HepG2 (cell line): Measurements from ENCODE around the gene RSKR. TPM values are rescaled to one million over a fixed set of nuclear protein-coding genes. Genes with fewer than 3 reads are reported as not detected.

Experiments
- CAMTA2 ChIP-seq: sonication (generic); formaldehyde crosslinking; IDR thresholded peaks from 2 replicates; pipeline ENCODE4 v1.4.0; 2020; ENCODE audit warnings: mild to moderate bottlenecking, missing genetic modification reagents, borderline replicate concordance
- CBX1 ChIP-seq: IDR thresholded peaks from one replicate; pipeline ENCODE4 v1.6.1; 2016; ENCODE audit warnings: antibody characterized with exemption, low read depth
- DMAP1 ChIP-seq: IDR thresholded peaks from 2 replicates; pipeline ENCODE4 v1.6.1; 2016
- E2F5 ChIP-seq: sonication (generic); formaldehyde crosslinking; conservative IDR thresholded peaks from 2 replicates; pipeline ENCODE4 v1.4.0; 2020; ENCODE audit warnings: missing genetic modification reagents
- FIP1L1 ChIP-seq: fragments of 200-400 bp; formaldehyde crosslinking; IDR thresholded peaks from 2 replicates; pipeline ENCODE4 v1.6.1; 2018; ENCODE audit warnings: low read depth, mild to moderate bottlenecking, low read length, moderate library complexity, borderline replicate concordance; ENCODE audit not compliant: insufficient read depth
- GATAD1 ChIP-seq: IDR thresholded peaks from 2 replicates; pipeline ENCODE4 v1.6.1; 2016; ENCODE audit warnings: missing genetic modification reagents, missing compliant biosample characterization
- HMG20A ChIP-seq: IDR thresholded peaks from 2 replicates; pipeline ENCODE4 v1.6.1; 2016; ENCODE audit warnings: borderline replicate concordance
- MYC ChIP-seq: sonication (generic); formaldehyde crosslinking; IDR thresholded peaks from 2 replicates; pipeline ENCODE4 v1.9.0; 2021; ENCODE audit warnings: missing genetic modification reagents, borderline replicate concordance
- NFRKB ChIP-seq: fragments of 450-650 bp; IDR thresholded peaks from 2 replicates; pipeline ENCODE4 v1.6.1; 2017
- NKX3-1 ChIP-seq: sonication (generic); formaldehyde crosslinking; IDR thresholded peaks from 2 replicates; pipeline ENCODE4 v1.5.0; 2020; ENCODE audit warnings: missing genetic modification reagents
- POLR2G ChIP-seq: fragments of 200-400 bp; formaldehyde crosslinking; IDR thresholded peaks from 2 replicates; pipeline ENCODE4 v1.6.1; 2018; ENCODE audit warnings: mild to moderate bottlenecking, low read depth, low read length, moderate library complexity
- RNF219 ChIP-seq: sonication (generic); formaldehyde crosslinking; IDR thresholded peaks from 2 replicates; pipeline ENCODE4 v1.5.0; 2020; ENCODE audit warnings: mild to moderate bottlenecking, missing genetic modification reagents
- STAG1 ChIP-seq: sonication (generic); formaldehyde crosslinking; IDR thresholded peaks from 2 replicates; pipeline ENCODE4 v1.4.0; 2020; ENCODE audit warnings: missing genetic modification reagents
- TBX2 ChIP-seq: sonication (generic); formaldehyde crosslinking; IDR thresholded peaks from 2 replicates; pipeline ENCODE4 v1.5.0; 2020; ENCODE audit warnings: missing genetic modification reagents, mild to moderate bottlenecking, borderline replicate concordance
- TOPORS ChIP-seq: sonication (generic); formaldehyde crosslinking; IDR thresholded peaks from 2 replicates; pipeline ENCODE4 v1.8.0; 2023; ENCODE audit warnings: mild to moderate bottlenecking, missing genetic modification reagents
- USF2 ChIP-seq, 2 experiments: sonication (generic) in 1 of 2; formaldehyde crosslinking in 1 of 2; IDR thresholded peaks; 2 replicates each; pipeline versions ENCODE4 v1.5.1 to v1.6.1; 2011 to 2020; ENCODE audit warnings: borderline replicate concordance in 1 of 2, low read depth in 1 of 2, low read length in 1 of 2, mild to moderate bottlenecking in 1 of 2, missing genetic modification reagents in 1 of 2, moderate library complexity in 1 of 2
- XRCC5 ChIP-seq: fragments of 200-400 bp; formaldehyde crosslinking; optimal IDR thresholded peaks from 2 replicates; pipeline ENCODE3; 2017; ENCODE audit warnings: mild to moderate bottlenecking, low read length
- ZFP37 ChIP-seq: sonication (generic); formaldehyde crosslinking; IDR thresholded peaks from 2 replicates; pipeline ENCODE4 v1.4.0; 2020; ENCODE audit warnings: missing genetic modification reagents, borderline replicate concordance
- ZNF143 ChIP-seq: sonication (generic); formaldehyde crosslinking; IDR thresholded peaks from 2 replicates; pipeline ENCODE4 v1.4.0; 2020; ENCODE audit warnings: missing genetic modification reagents
- ZNF225 ChIP-seq: sonication (generic); formaldehyde crosslinking; IDR thresholded peaks from 2 replicates; pipeline ENCODE4 v1.4.0; 2020; ENCODE audit warnings: mild to moderate bottlenecking, missing genetic modification reagents
- ZNF383 ChIP-seq: sonication (generic); formaldehyde crosslinking; IDR thresholded peaks from 2 replicates; pipeline ENCODE4 v1.4.0; 2020; ENCODE audit warnings: missing genetic modification reagents, mild to moderate bottlenecking, borderline replicate concordance
- ZNF512 ChIP-seq: sonication (generic); formaldehyde crosslinking; IDR thresholded peaks from 2 replicates; pipeline ENCODE4 v1.4.0; 2020; ENCODE audit warnings: mild to moderate bottlenecking, missing genetic modification reagents
- ZNF644 ChIP-seq: IDR thresholded peaks from 2 replicates; pipeline ENCODE4 v1.6.1; 2016; ENCODE audit warnings: low read depth
- ZNF883 ChIP-seq: sonication (generic); formaldehyde crosslinking; IDR thresholded peaks from 2 replicates; pipeline ENCODE4 v1.5.1; 2020; ENCODE audit warnings: mild to moderate bottlenecking, missing genetic modification reagents; ENCODE audit errors: not compliant biosample characterization
- polyA plus RNA-seq, 8 experiments: library from polyadenylated mRNA; depleted of rRNA in 3 of 8; stranded (reverse) in 7 of 8; unstranded in 1 of 8; fragments of >200 nt; fragmentation: Illumina TruSeq in 4 of 8; extraction: Trizol in 4 of 8; gene quantifications; 2 replicates each; pipeline versions ENCODE4 v1.2.1 to v1.2.3, GENCODE V29; 2011 to 2016; ENCODE audit warnings: low read depth in 4 of 8, missing spikeins in 1 of 8, mixed read lengths in 1 of 8; ENCODE audit not compliant: insufficient read depth in 1 of 8
- total RNA-seq, 5 experiments: library from RNA; depleted of rRNA; stranded (reverse); fragments of >200 nt; fragmentation: Illumina TruSeq; extraction: Trizol; gene quantifications; 2 replicates each; pipeline ENCODE4 v1.2.3, GENCODE V29; 2016; ENCODE audit warnings: low read depth in 1 of 5

The RSKR gene
- total and polyA plus RNA-seq, 2 of the 13 experiments (the other 11 are each of a cell fraction or from before 2014, with no cell fraction given) = 5.0 to 10.4 TPM

- TF ChIP-seq TBX2 (CRISPR knock-in tag) (peak; percentile 79; the same call in 1 of the 2 replicates), RNF219 (CRISPR knock-in tag) (no peak), STAG1 (CRISPR knock-in tag) (no peak), FIP1L1 (no peak), ZNF143 (no peak), ZNF225 (CRISPR knock-in tag) (0 out of 2 replicates have a peak, but pooled peaks have one; percentile 57), ZNF383 (no peak), ZNF644 (CRISPR knock-in tag) (no peak), ZNF883 (CRISPR knock-in tag) (peak; percentile 80), MYC (CRISPR knock-in tag) (no peak; the same call in 1 of the 2 replicates), NFRKB (no peak), CAMTA2 (CRISPR knock-in tag) (no peak), E2F5 (no peak), DMAP1 (no peak; the same call in 1 of the 2 replicates), POLR2G (peak; percentile 75), ZFP37 (CRISPR knock-in tag) (0 out of 2 replicates have a peak, but pooled peaks have one; percentile 19), NKX3-1 (CRISPR knock-in tag) (0 out of 2 replicates have a peak, but pooled peaks have one; percentile 53), TOPORS (CRISPR knock-in tag) (no peak), HMG20A (CRISPR knock-in tag) (no peak), USF2 (IDR thresholded peaks at IDR 0.05; ENCODE audit: low read depth, low read length) (no peak), USF2 (CRISPR knock-in tag; IDR thresholded peaks at IDR 0.05; ENCODE audit: borderline replicate concordance) (no peak), CBX1 (no peak), ZNF512 (CRISPR knock-in tag) (no peak), XRCC5 (peak; percentile 38), GATAD1 (CRISPR knock-in tag) (peak; percentile 73)
Observed at GRCh38 chr17:28571361-28572122, 42.4 kb downstream of the RSKR start, which contains the start of gene PIGS (continued).
